Panc1 (cell line): Measurements from ENCODE around the gene PIM2.

ENCODE experiments used
- CTCF ChIP-seq: fragments of 450-650 bp; IDR thresholded peaks from 2 replicates; pipeline ENCODE4 v1.5.1; 2017; ENCODE audit warnings: mild to moderate bottlenecking
- POLR2AphosphoS5 ChIP-seq: IDR thresholded peaks from 2 replicates; pipeline ENCODE4 v1.6.1; 2012; ENCODE audit warnings: mild to moderate bottlenecking, low read depth, low read length, moderate library complexity
- REST ChIP-seq, 2 experiments: IDR thresholded peaks; 2 replicates each; pipeline ENCODE4 v1.6.1; 2011 to 2012; ENCODE audit warnings: low read depth in 2 of 2, control low read depth in 1 of 2, low read length in 1 of 2, mild to moderate bottlenecking in 1 of 2, moderate library complexity in 1 of 2; ENCODE audit not compliant: insufficient read depth in 1 of 2
- TCF7L2 ChIP-seq: IDR thresholded peaks from 2 replicates; pipeline ENCODE4 v1.6.1; 2011; ENCODE audit warnings: mild to moderate bottlenecking, low read depth, low read length, inconsistent platforms

- no peak for TF ChIP-seq CTCF
- no peak; the same call in 1 of the 2 replicates for TF ChIP-seq POLR2AphosphoS5
- TF ChIP-seq TCF7L2 = no peak
- TF ChIP-seq REST (IDR thresholded peaks at IDR 0.05; ENCODE audit: insufficient read depth in 1 of 2, low read depth in 2 of 2, low read length in 1 of 2) = no peak
Observed at GRCh38 chrX:48903290-48903689, 15.5 kb downstream of the PIM2 start.
